ENCODE data around the gene ARMC12.
A peak's percentile ranks its signal among the peaks of the same experiment; 100 is the strongest.
"Not testable (repeated sequence)": the region's sequence is repeated elsewhere in the genome, so short reads cannot be mapped to it uniquely, and the experiment has no call there.

Gene ARMC12

GRCh38 chr6:35694462-35694861 lies 42.4 kb upstream of the ARMC12 start:
- no peak for TF ChIP-seq CTCF (conservative IDR thresholded peaks at IDR 0.05; ENCODE audit: low read depth)
- POLR2A ChIA-PET (ENCODE audit: low non-redundant PET): no interaction called here
- DNase-seq (ENCODE audit: low spot score): peak; percentile 64
- no peak overlapping the region for H3K27ac ChIP-seq
- CTCF ChIA-PET: no interaction called here

GRCh38 chr6:35698430-35698829 lies 38.4 kb upstream of the ARMC12 start:
- POLR2A ChIA-PET (ENCODE audit: low non-redundant PET): interaction anchor here (0.6 kb wide), 1 partner anchor 170 kb away, joined by 3 read pairs; no protein-coding TSS in a partner anchor
- not testable (repeated sequence) for H3K27ac ChIP-seq; DNase-seq (ENCODE audit: low spot score)
- CTCF ChIA-PET: interaction anchor here (0.8 kb wide), 1 partner anchor 97 kb away, joined by 3 read pairs; no protein-coding TSS in a partner anchor

- TF ChIP-seq CTCF (conservative IDR thresholded peaks at IDR 0.05; ENCODE audit: low read depth): no peak
- POLR2A ChIA-PET (ENCODE audit: low non-redundant PET): interaction anchor here (0.6 kb wide), 1 partner anchor 170 kb away, joined by 3 read pairs; no protein-coding TSS in a partner anchor
- DNase-seq (ENCODE audit: low spot score): no peak
- no peak overlapping the region for H3K27ac ChIP-seq
- CTCF ChIA-PET: interaction anchor here (0.8 kb wide), 1 partner anchor 98 kb away, joined by 3 read pairs; no protein-coding TSS in a partner anchor
Measured at GRCh38 chr6:35698858-35699257, 38.0 kb upstream of the ARMC12 start.

DNA sequence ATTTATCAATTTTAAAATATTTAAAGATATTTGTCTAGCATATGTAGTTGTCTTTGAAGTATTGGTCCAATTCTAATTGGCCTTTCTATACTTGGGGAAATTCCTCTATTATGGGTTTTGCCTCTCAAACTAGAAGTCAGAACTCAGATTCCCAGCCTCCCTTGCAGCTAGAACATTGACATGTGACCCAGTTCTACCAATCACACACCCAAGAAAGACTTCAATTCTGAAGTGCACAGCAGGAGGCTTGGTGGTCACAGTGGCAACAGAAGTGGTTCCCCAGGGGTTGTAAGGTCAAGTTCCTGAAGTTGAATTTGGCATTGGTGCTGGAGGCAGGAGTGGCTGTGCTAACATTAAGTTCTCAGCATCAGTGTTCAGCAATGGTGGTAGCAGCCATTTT lies 33.3 kb upstream of the ARMC12 start:
- POLR2A ChIA-PET (ENCODE audit: low non-redundant PET): no interaction called here

DNA sequence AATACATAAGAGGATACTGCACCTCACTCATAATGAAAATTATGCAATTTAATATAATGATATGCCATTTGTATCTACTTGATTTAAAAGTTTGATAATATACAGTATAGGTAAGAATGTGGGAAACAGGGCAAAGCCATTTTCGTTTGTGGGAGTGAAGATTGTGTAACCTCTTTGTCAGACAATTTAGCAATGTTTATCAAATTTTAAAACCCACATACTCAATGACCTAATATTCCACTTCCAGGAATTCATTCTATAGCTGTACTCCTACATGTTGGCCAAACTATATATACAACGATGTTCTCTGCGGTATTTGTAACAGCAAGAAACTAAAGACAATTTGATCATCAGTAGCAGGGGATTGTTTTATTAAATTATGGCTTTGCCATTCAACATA lies 30.4 kb upstream of the ARMC12 start:
- DNase-seq (ENCODE audit: low spot score): no peak
- H3K27ac ChIP-seq: no peak overlapping the region
- CTCF ChIA-PET: no interaction called here
- POLR2A ChIA-PET (ENCODE audit: low non-redundant PET): no interaction called here
- TF ChIP-seq CTCF (conservative IDR thresholded peaks at IDR 0.05; ENCODE audit: low read depth): no peak

More for the DNA sequence above, 33.3 kb upstream of the ARMC12 start:
- no peak for TF ChIP-seq CTCF (conservative IDR thresholded peaks at IDR 0.05; ENCODE audit: low read depth)
- DNase-seq (ENCODE audit: low spot score): no peak
- no peak overlapping the region for H3K27ac ChIP-seq
- CTCF ChIA-PET: no interaction called here

DNA sequence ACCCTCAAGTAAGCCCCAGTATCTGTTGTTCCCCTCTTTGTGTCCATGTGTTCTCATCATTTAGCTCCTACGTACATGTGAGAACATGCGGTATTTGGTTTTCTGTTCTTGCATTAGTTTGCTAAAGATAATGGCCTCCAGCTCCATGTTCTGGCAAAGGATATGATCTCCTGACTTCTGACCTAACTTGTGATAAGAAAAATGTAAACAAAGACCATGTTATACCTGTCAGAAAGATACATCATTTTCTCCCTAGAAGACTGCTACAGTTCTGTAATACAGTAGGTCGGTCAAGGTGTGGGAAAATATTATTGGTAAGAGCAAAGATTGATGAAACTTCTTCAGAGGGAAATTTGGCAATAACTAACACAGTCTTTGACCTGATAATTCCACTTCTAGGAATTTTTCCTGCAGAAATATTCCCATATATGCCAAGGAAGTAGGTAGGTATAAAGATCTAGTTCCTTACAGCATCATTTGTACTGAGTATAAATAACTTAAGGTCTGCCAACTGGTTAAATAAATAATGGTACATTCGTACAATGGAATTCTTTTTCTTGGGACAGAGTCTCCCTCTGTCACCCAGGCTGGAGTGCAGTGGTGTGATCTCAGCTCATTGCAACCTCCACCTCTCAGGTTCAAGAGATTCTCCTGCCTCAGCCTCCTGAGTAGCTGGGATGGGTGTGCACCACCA lies 29.0 kb upstream of the ARMC12 start:
- TF ChIP-seq CTCF (conservative IDR thresholded peaks at IDR 0.05; ENCODE audit: low read depth): no peak
- no peak for DNase-seq (ENCODE audit: low spot score)
- ChIA-PET POLR2A (ENCODE audit: low non-redundant PET) (no interaction called here), CTCF (interaction anchor here (0.6 kb wide), 2 partner anchors 17 to 848 kb away, joined by 3 read pairs; no protein-coding TSS in a partner anchor)
- H3K27ac ChIP-seq: no peak overlapping the region

DNA sequence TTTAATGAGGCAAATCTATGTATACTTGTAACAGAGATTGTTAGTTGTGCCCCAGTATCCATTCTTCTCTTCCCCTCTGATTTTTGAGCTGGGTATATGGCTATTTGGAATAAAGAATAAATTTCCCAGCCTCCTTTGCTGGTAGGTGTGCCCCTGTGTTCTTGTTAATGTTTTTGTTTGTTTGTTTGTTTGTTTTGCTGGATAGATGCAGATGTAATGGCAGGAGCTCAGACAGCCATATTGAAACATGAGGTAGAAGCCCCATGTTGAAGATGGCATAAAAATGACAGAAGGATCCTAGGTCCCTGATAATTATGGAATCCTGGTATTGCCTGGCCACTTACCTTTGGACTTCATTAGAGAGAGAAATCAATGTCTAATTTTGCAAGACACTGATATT lies 28.2 kb upstream of the ARMC12 start:
- TF ChIP-seq CTCF (conservative IDR thresholded peaks at IDR 0.05; ENCODE audit: low read depth): no peak
- ChIA-PET CTCF (no interaction called here), POLR2A (ENCODE audit: low non-redundant PET) (no interaction called here)
- DNase-seq (ENCODE audit: low spot score): no peak
- no peak overlapping the region for H3K27ac ChIP-seq
